Adrenal gland (tissue), 12 donors: ENCODE measurements around the gene NSUN7. TPM values are rescaled to one million over a fixed set of nuclear protein-coding genes. Genes with fewer than 3 reads are reported as not detected.

Experiments used
- DNase-seq, 7 donors: peaks; one replicate each; pipeline ENCODE4 v3.0.0-alpha.2; 2019 to 2020
- H3K27ac ChIP-seq, 5 donors: fragments of 200-600 bp; sonication (generic) in 4 of 5; 1 replicate in 3 of 5; 2 replicates in 2 of 5; pipeline versions ENCODE4 v1.5.1 to v1.8.0; 2016 to 2020; ENCODE audit warnings: mild to moderate bottlenecking in 1 of 5
- H3K27me3 ChIP-seq: fragments of 200-600 bp; 2 replicates; pipeline ENCODE4 v1.8.0; 2021
- H3K36me3 ChIP-seq, 2 donors: fragments of 200-600 bp; replicated peaks in 1 of 2; 1 replicate in 1 of 2; 2 replicates in 1 of 2; pipeline versions ENCODE4 v1.5.1 to v1.8.0; 2018 to 2022
- H3K4me1 ChIP-seq, 2 donors: fragments of 200-600 bp; replicated peaks in 1 of 2; 1 replicate in 1 of 2; 2 replicates in 1 of 2; pipeline versions ENCODE4 v1.5.1 to v1.8.0; 2018 to 2021
- H3K4me3 ChIP-seq, 4 donors: fragments of 200-600 bp; sonication (generic) in 3 of 4; one replicate each; pipeline ENCODE4 v1.5.1; 2016 to 2018
- H3K9me3 ChIP-seq, 3 donors: fragments of 200-600 bp; sonication (generic) in 1 of 3; replicated peaks in 1 of 3; 1 replicate in 2 of 3; 2 replicates in 1 of 3; pipeline versions ENCODE4 v1.5.1 to v1.8.0; 2016 to 2021
- POLR2A ChIP-seq, 2 donors: fragments of 450-650 bp; IDR thresholded peaks; one replicate each; pipeline ENCODE4 v1.6.1; 2017; ENCODE audit warnings: antibody characterized with exemption in 2 of 2, mild to moderate bottlenecking in 2 of 2, moderate library complexity in 1 of 2
- WGBS, 4 donors: extraction: QIAGEN DNeasy Blood & Tissue Kit in 2 of 4; methylation state at CpG; one replicate each; pipeline versions ENCODE4 v1.1.5 to v1.1.7; 2013 to 2017; 5-methylcytosine and 5-hydroxymethylcytosine counted together
- intact Hi-C, 2 donors: fragments of 100-400 bp; cut with DNase I; formaldehyde crosslinking; loops; one replicate each; pipeline versions ENCODE4 v1.14.1 to v1.15.0; 2022 to 2023
- polyA plus RNA-seq, 3 donors: library from polyadenylated mRNA; stranded (reverse); fragments of 200-250 nt in 2 of 3; fragments of 350-450 nt in 1 of 3; fragmentation: Illumina TruSeq in 1 of 3; extraction: RNeasy Lipid Tissue Mini Kit (QIAGEN cat#74804) in 1 of 3; gene quantifications; one replicate each; pipeline ENCODE4 v1.2.3, GENCODE V29; 2013 to 2014
- total RNA-seq, 9 donors: library from RNA; depleted of rRNA in 4 of 9; stranded (reverse); fragments of >200 nt in 4 of 9; fragments of 120-200 nt in 1 of 9; fragmentation: NEBNext Ultra II Directional in 1 of 9; extraction: Animal tissue kit (Norgen Biotek cat#: 25700) in 1 of 9; gene quantifications; one replicate each; pipeline versions ENCODE4 v1.1.0 to v1.2.4, GENCODE V29; 2013 to 2023
- TF ChIP-seq, protein P1 (sequence below), 6 experiments: fragments of 450-650 bp in 4 of 6; fragments of 200-600 bp in 2 of 6; sonication (generic) in 1 of 6; IDR thresholded peaks; 1 replicate in 5 of 6; 2 replicates in 1 of 6; pipeline versions ENCODE4 v1.5.1 to v1.8.0; 2016 to 2021; ENCODE audit warnings: antibody characterized with exemption in 6 of 6, mild to moderate bottlenecking in 2 of 6, moderate library complexity in 1 of 6
- donor health status: healthy with polysubstance abuse.
- donor health status: Bipolar disorder and iron deficiency.
- donor health status: DM: yes; HTN: yes; CAD: no.
- donor health status: DM: no; HTN: no; CAD: no.
- donor health status: DM: no; HTN: no; CAD: no.
- donor health status: DM: yes; HTN: yes; CAD: no.

Gene NSUN7
- total and polyA plus RNA-seq, 12 donors: 0.79 to 10.4 (median 2.1) TPM

DNA sequence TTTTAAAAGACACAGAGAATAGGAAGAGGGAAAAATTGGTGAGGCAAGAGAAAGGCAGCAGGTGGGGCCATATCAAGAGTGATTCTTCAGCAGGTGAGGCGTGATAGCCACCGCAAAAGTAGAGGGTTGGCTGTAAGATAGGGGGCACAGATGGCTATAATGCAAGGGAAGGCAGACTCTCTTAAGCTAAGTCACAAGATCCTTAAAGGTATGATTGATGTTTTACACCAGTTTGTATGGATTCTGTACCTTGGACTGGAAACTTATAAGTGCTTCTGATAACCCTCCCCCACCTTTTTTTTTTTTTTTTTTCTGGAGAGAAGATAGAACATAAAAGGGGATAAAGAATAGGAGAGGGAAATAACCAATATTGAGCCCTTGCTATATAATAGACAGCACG lies 40.0 kb downstream of the NSUN7 start:
- Histone ChIP-seq H3K4me3 (no peak overlapping the region), H3K27ac (no peak overlapping the region), H3K9me3 (no peaks in the 10 kb centered on the region), H3K27me3 (no peaks in the 10 kb centered on the region), H3K36me3 (no peaks in the 10 kb centered on the region), H3K4me1 (no peaks in the 10 kb centered on the region)
- intact Hi-C loops: no loop called here
- 89 to 100% (median 97%) methylated on average over 3 of the region's 3 CpGs for WGBS, 4 donors
- DNase-seq: no peak
- TF ChIP-seq, protein P1, sequence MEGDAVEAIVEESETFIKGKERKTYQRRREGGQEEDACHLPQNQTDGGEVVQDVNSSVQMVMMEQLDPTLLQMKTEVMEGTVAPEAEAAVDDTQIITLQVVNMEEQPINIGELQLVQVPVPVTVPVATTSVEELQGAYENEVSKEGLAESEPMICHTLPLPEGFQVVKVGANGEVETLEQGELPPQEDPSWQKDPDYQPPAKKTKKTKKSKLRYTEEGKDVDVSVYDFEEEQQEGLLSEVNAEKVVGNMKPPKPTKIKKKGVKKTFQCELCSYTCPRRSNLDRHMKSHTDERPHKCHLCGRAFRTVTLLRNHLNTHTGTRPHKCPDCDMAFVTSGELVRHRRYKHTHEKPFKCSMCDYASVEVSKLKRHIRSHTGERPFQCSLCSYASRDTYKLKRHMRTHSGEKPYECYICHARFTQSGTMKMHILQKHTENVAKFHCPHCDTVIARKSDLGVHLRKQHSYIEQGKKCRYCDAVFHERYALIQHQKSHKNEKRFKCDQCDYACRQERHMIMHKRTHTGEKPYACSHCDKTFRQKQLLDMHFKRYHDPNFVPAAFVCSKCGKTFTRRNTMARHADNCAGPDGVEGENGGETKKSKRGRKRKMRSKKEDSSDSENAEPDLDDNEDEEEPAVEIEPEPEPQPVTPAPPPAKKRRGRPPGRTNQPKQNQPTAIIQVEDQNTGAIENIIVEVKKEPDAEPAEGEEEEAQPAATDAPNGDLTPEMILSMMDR (IDR thresholded peaks at IDR 0.05): no peak
- no peak for TF ChIP-seq POLR2A (IDR thresholded peaks at IDR 0.05)

DNA sequence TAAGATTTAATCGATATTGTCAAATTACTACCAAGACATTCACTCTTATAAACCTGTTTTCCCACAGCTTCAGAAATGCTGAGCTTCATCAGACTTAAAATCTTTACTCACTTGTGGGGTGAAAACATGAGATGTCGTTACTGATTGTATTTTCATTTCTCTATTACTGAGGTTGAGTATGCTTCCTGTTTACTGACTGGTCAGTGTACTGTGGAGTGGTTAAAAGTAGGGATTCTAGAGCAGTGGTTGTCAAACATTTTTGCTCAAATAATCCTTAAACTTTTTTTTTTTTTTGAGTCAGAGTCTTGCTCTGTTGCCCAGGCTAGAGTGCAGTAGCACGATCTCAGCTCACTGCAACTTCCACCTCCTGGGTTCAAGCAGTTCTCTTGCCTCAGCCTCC lies 50.3 kb downstream of the NSUN7 start:
- Histone ChIP-seq H3K4me3 (no peak overlapping the region), H3K27ac (no peak overlapping the region), H3K9me3 (no peaks in the 10 kb centered on the region), H3K36me3 (no peaks in the 10 kb centered on the region), H3K4me1 (no peaks in the 10 kb centered on the region), H3K27me3 (no peaks in the 10 kb centered on the region)
- intact Hi-C loops: no loop called here
- no peak for TF ChIP-seq POLR2A (IDR thresholded peaks at IDR 0.05)
- TF ChIP-seq, protein P1 (IDR thresholded peaks at IDR 0.05): no peak
- 76 to 91% (median 81%) methylated on average over 3 of the region's 3 CpGs for WGBS, 4 donors
- DNase-seq: no peak

- H3K9me3 ChIP-seq: no peaks in the 10 kb centered on the region
- WGBS, 4 donors: 77 to 98% (median 92%) methylated on average over 2 of the region's 2 CpGs
- DNase-seq: no peak
- no peak overlapping the region for H3K4me3 ChIP-seq
- intact Hi-C loops: no loop called here
- TF ChIP-seq, protein P1 (IDR thresholded peaks at IDR 0.05): no peak
- no peak for TF ChIP-seq POLR2A (IDR thresholded peaks at IDR 0.05)
- H3K27me3 ChIP-seq: no peaks in the 10 kb centered on the region
- no peaks in the 10 kb centered on the region for H3K4me1 ChIP-seq
- H3K36me3 ChIP-seq: no peaks in the 10 kb centered on the region
- no peak overlapping the region for H3K27ac ChIP-seq
Measured at GRCh38 chr4:40804598-40804997, 54.8 kb downstream of the NSUN7 start.

GRCh38 chr4:40808926-40809457 lies 59.2 kb downstream of the NSUN7 start:
- Histone ChIP-seq H3K4me1 (no peaks in the 10 kb centered on the region), H3K9me3 (no peaks in the 10 kb centered on the region), H3K27ac (no peak overlapping the region), H3K4me3 (no peak overlapping the region), H3K27me3 (no peaks in the 10 kb centered on the region), H3K36me3 (no peaks in the 10 kb centered on the region)
- TF ChIP-seq POLR2A (IDR thresholded peaks at IDR 0.05): no peak
- TF ChIP-seq, protein P1 (IDR thresholded peaks at IDR 0.05): no peak
- 84 to 91% (median 89%) methylated on average over 8 of the region's 8 CpGs for WGBS, 4 donors
- intact Hi-C loops: no loop called here
- no peak for DNase-seq
